Ureter (tissue), 1 donor: ENCODE data around the gene DIAPH1. TPM values are rescaled to one million over a fixed set of nuclear protein-coding genes. Genes with fewer than 3 reads are reported as not detected.

Source experiments
- DNase-seq: peaks from one replicate; pipeline ENCODE4 v3.0.0-alpha.2; 2020; ENCODE audit warnings: low spot score
- total RNA-seq: library from RNA; stranded (reverse); gene quantifications from one replicate; pipeline ENCODE4 v1.2.4, GENCODE V29; 2023
- donor health status: DM: yes; HTN: yes; CAD: no.

Gene DIAPH1
- total RNA-seq, 1 donor from 2014 or later = 86.5 TPM

DNA sequence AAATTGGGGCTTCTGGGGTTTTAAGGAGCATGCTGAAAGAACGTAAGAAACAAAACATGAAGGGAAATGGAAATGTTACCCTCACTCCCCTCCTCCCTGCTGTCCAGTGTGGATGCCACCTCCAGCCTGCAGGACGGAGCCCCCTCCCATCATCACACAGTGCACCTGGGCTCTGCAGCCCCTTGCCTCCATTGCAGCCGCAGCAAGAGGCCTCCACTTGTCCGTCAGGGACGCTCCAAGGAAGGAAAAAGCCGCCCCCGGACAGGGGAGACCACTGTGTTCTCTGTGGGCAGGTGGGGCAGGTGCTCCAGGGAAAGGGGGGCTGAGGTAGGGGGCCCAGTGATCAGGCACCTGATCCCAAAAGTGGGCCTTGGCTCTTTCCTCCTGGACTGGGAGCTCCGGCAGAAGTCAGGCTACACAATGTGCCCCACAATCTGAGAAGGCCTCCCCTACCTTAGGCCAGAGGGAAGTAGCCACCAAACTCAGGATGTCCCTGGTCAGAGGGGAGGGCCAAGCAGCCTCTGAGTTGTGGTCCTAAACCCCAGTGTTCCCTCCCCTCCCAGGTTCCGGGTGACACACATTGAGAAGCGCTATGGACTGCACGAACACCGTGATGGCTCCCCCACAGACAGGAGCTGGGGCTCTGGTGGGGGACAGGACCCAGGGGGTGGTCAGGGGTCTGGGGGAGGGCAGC, 20.7 kb upstream of the DIAPH1 start:
- no peak for DNase-seq

DNA sequence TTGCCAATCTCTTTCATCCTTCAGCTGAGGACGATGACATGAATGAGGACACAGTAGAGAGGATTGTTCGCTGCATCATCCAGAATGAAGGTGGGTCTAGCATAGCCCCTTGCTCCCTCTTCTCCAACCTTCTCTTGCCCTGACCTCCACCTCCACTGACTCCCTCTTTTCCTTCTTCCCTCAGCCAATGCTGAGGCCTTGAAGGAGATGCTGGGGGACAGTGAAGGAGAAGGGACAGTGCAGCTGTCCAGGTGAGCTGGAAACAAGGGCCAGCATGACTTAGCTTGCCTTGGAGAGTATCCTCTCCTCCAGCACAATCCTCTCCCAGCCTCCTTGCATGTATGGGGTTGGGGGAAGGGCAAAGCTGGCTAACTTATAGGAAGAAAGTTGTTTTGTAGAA, 20.0 kb upstream of the DIAPH1 start:
- no peak for DNase-seq

DNA sequence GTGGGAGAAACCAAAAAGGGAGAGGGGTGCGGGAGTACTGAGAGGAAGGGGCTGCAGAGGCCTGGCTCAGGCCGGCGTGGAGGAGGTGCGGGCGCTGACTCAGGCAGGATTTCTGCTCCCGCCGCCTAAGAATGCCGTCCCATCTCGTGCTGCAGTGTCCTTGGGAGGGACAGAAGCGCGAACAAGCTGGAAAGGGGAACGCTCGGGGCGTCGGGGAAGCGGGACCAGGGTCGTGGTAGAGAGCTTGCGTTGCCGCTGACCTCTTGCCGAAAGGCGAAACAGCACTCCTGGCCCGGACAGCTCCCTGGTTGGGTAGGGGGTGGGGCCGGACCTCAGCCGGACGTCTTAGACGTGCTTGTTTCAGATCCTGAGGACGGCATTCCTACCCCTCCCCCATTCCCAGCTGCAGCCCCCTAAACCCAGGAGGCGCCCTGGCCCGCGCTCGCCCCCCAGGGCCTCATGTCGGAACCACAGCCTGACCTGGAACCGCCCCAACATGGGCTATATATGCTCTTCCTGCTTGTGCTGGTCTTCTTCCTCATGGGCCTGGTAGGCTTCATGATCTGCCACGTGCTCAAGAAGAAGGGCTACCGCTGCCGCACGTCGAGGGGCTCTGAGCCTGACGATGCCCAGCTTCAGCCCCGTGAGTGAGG, 19.1 kb upstream of the DIAPH1 start:
- DNase-seq = peak; percentile 69

DNA sequence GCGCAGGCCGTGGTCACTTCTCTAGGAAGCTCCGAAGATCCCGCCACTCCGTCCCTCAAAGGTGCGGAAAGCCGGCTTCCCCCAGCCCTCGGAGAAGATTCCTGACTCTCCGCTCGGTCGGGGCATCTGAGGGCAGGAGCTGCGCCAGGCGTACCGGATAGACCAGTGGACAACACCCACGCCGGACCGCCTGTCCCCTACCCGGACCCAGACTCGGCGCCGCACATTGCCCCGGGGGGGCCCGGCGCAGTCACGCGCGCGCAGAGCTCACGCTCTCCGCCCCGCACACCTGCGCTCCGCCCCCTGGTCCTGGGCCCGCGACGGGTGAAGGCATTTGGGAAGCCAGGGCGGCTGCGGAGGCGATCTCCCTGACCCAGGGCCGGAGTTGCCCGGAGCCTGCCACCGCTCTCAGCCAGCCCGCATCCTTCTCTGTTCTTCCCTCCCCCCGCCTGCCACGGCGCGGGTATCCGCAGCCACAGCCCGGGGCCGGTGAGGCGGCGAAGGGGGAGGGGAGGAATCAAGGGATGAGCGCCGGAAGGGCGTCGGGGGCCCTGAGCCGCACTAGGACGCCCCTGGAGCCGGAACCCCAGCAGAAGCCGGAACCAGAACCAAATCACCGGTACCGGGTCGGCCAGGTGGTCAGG, 18.4 kb upstream of the DIAPH1 start:
- DNase-seq = peak; percentile 44

DNA sequence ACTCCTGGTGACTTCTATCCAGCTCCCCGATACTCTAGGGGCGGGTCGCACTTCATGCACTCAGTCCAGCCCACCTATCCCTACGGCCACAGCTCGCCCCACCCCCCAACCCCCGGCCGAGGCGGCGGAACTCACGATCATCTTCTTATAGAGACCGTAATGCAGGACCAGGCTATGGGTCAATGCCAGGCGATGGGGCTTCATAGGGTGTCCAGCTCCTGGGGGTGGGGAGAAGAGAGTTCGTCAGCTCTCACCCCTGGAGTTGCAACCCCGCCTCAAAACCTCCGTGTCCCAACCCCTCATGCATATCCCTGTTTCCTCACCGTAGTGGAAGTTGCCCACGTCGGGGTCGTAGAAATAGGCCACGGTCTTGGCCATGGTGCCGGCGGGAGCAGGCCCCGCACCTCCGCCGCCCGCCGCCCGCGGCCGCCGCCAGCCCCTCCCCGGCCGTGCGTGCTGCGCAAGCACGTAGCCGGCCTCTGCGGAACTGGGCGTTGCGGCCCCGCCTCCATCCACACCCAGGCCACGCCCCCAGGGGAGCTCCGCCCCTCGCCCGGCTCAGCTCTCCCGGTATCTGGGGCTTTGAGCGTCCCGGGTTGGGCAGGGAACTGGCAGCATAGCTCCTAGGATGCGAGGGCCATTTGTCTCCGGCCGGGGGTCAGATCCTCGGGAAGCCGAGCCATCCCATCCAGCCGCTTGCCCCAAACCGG, 17.8 kb upstream of the DIAPH1 start, which contains the start of the genes HDAC3 and RELL2:
Gene HDAC3, minus strand, starts transcription at position 437 of the 710 bp plus-strand sequence. Its CDS starts 59 bp downstream, at position 378.
Gene RELL2, plus strand, starts transcription at position 585 of the 710 bp plus-strand sequence. CDS start 1,229 bp downstream, outside the sequence.
- peak; percentile 97 for DNase-seq

DNA sequence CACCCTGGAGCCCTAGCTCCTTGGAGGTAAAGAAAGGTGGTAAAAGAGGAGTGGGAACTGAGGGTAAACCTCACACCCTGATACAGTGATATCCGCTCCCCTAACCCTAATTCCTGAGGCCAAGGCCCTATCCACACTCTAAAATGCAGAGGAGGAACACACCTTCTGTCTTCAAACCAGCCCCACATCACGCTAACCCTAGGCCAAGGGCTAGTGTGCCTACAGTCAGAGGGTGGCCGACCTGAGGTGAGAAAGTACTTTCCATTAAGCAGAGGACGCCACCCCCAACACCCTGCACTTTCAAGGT, 17.3 kb upstream of the DIAPH1 start:
- DNase-seq = no peak

DNA sequence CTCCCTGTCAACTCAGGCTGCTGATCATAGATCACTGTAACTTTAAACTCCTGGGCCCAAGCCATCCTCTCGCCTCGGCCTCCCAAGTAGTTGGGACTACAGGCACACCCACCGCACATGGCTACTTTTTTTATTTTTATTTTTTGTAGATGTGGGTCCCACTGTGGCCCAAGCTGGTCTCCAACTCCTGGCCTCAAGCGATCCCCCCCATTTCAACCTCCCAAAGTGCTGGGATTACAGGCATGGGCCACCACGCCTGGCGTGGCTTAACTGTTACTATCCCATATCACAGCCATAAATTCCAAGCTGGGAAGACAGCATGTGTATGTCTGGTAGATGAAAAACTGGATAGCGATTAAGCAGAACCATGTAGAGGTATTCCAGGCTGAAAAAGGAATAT, 16.8 kb upstream of the DIAPH1 start:
- no peak for DNase-seq

DNA sequence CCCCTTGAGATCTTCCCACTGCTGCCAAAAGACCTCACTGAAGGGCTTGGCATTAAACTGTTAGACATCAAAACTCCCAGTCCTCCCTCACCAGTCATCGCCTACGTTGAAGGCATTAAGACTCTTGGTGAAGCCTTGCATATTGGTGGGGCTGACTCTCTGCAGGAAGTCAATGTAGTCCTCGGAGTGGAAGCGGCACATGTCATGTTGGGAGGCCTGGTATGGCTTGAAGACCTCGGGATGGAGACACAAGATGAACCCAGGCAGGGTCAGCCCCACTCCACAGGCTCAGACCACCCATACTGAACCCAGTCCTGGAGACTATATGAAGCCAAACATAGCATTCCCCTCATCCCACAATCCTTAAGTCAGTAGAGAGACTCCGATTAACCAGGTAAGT, 15.9 kb upstream of the DIAPH1 start:
- DNase-seq = no peak

DNA sequence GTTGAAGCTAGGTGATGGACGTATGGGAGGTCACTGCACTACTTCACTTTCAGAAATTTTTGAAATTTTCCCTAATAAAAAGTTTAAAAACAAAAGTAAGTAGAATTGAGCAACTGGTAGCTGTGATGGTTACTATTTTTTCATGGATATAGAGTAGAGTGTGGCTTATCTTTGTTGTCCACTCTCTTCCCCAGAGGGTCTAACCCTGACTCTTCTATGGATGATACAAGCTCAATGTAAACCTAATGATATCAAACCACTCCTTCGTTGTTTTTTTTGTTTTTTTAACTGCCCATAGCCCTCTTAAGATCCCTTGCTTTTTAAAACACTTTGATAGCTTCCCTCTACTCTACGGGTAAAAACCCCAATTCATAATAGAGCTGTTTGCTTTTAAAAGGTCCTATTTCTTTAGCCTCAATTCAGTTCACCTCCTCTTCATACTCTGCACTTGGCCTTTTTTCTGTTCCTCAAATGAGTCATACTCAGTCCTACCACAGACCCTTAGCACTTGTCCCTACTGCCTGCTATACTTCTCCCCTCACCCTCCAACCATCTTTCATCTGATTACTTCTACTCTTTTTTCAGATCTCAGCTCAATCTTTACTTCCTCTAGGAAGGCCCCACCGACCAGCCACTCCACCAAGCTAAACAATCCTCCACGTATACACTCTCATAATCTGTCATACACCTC, 15.2 kb upstream of the DIAPH1 start:
- no peak for DNase-seq

DNA sequence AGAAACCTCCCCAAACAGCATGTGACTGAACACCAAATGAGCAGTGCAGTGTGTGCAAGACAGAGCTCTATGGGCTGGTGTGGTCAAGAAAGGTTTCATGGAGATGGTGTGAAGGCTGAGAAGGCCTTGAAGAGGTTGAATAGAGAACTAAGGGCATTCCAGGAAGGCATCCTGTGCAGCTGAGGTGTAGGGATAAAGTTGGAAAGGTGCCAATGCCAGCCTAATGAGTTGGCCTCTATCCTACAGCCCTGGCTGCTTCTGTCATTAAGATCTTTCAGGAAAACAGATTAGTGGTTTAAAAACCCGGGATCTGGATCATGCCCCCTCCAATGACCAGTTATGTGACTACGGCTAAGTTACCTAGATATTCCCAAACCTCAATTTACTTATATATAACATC, 13.8 kb upstream of the DIAPH1 start:
- no peak for DNase-seq

DNA sequence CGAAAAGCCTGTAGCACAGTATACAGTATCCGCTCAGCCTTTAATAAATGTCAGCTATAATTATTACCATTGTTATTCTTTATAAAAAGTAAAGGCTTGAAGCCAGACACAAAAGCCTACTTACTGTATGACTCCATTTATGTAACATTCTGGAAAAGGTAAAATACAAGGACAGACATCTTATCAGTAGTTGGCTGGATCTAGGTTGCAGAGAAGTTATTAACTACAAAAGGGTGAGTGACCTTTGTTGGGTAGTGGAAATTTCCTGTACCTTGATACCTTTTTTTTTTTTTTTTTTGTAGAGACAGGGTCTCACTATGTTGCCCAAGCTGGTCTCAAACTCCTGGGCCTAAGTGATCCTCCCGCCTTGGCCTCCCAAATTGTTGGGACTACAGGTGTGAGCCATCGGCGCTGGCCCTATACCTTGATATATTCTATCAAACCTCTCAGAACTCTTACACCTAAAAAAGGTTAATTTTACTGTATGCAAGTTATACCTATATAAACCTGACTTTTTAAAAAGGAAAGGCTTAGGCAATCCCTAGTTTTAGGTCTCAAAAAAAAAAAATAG, 11.9 kb upstream of the DIAPH1 start:
- DNase-seq = no peak

DNA sequence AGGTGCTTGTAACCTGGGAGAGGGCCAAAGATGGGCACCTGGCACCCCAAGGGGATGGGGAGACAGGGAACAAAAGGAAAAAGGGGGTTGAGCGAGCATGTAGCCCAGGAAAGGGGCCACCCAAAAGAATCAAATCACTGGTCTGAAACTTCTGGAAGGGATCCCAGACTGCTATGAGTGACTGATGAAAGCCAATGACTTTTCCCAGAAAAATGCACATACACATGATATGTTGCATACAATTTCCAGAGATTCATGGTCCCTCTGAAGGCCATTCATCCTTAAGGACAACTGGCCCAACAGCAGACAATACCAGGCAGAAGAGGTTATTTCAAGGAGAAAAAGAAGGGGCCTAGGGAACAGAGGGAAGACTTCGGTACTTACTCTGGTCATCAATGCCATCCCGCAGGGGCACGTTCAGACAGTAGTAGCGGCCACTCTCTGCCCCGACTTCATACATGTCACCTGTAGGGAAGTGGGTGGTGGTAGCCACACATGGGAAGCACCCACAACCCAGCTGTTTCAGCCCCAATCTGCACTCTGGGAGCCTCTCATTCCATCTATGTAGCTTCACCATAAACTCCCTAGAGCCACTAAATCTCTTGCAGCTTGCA, 9.5 kb upstream of the DIAPH1 start:
- no peak for DNase-seq

DNA sequence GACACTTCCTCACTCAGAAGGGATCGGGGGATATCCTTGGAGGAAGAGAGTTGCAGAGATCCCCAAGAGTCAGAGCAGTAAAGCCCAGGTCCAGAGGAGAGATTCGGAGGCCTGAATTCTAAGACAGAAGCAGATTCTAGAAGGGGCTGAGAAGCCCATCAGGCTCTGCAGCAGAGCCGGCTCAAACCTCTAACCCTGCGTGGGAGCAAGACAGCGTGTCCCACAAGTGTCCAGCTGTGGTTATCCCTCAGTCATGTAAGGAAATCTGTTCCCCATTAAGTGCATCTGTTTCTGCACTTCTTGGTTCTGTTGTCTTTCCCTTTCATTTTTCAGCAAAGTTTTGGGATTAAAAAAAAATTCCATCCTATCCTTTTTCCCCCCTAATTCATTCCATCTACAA, 4.8 kb upstream of the DIAPH1 start:
- DNase-seq = no peak

DNA sequence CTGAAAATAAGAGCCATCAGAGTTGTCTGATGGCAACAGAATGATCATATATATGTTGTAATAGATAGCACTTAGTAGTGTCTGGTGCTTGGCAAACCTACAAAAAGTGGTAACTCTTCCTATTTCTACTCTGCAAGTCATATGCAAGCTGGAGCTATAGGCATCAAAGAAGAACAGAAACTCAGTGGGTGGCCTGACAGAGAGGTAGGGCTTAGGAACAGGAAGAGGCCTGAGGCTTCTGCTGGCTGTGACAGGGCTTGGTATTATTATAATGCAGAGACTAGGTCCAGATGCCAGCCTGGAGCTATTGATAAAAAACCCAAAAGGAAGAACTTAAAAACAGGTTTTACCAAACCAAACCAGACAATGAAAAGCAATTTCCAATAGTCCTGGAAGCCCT, 4.4 kb upstream of the DIAPH1 start:
- no peak for DNase-seq

DNA sequence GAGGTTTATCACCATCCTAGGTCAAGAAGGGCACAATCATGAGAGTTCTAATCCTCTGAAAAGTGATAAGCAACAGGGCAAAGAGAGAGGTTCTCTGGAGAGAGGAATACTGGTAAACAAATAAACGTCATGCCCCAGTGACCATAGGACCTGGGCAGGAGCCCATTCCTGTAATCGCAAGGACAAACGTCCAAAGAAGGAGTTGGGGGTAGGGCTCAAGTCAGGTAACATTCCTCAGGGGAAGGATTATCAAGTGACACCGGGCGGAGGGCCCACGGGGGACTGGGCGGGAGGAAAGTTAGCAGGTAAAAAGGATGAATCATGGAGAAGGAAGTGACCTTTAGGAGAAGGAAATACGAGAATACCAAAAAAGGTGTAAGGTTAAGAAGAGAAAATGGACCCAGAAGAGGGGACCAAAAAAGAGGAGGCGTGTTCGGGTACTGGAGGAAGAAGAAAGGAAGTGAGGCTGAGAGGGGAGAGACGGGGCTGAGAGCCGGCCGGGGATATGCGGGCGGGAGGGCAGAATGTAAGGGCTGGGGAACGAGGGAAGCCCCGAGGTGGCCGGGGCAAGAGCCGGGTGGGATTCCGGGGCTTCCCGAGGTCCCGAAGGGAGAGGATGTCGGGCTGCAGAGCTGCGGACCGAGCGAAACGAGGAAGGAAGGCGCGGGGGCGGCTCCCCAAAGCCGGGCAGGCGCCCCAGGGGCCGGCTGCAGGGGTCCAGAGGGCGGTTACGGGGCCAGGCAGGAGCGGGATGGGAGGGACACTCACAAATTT, 583 bp downstream of the DIAPH1 start:
- peak; percentile 66 for DNase-seq

DNA sequence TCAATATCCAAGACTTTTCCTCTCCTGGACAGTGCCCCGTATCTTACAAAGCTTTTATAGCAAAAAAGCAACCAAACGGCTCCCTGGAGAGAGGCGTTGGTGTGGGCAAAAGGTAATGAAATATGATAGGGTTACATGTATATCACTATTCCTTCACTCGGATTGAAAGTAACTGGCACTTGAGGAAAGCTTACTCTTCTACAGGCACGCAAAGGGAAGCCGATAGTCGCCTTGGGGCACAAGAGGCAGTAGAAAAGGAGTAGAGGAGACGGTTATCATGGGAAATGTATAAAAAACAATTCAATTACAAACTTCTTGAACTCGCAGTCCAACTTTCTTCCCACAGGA, 1.1 kb downstream of the DIAPH1 start:
- no peak for DNase-seq

DNA sequence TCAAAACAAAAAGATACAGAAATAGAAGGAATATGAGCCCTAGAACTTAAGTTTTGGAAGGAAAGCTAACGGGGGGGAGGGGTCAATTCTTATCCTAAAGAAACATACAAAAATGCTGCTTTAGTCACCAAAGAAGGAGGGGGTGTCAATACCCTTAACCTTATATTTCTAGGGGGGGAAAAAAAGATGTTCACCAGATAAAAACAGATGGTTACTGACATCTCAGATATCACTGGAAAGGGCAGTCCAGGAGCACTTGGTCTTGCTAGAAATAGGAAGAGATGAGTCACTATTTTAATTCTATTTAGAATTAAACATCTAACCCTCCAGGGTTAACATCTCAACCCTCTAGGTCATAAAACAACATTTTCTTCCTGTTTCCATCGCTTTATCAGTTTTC, 1.7 kb downstream of the DIAPH1 start:
- no peak for DNase-seq

DNA sequence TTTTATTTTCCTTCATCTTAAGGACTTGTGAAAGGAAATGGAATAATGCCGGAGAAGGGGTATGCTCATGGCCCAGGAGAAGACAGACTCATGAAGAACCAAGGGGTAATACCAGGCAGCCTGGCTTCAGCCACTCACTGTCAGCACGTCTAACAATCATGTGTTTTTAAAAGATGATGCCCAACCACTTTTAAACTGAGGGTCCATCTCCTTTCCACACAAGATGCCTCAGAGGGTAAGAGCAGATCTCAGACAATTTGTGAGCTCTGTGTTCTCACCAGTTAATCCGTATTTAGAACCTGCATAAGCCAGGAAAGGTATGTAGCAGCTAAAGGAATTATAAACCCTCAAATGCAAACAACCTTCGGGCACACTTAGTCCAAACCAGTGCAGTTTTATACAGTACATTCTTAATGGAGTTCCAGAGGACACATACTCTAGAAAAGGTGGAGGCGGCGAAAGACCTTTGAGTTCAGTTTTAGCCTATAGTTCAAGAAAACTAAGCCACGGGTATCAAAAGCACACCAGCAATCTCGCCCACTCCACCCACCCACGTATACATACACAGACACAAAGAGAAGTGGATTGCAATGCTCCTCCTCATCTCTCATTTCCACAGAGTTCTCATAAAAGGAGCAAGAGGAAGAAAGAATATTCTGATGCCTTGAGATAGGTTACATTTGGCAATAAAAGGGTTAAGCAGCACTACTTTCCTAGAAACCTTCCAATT, 2.6 kb downstream of the DIAPH1 start:
- no peak for DNase-seq

DNA sequence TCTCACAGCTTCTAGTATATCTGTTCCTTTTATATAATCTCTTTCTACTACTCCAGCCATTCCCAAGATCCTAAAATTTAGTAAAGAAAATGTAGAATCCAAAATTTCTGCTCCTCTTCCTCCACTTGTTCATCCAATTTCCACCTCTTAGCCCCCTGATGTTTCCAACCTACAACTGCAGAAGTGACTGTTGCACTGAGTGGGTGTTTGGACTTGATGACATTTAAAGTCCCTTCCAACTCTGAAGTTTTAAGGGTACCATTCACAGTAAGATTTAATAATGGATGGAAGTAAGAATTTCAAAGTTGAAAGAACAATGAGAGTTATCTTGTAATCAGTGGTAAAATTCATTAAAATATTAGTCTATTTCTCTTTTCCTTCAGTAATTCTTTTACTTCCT, 5.5 kb downstream of the DIAPH1 start:
- no peak for DNase-seq

DNA sequence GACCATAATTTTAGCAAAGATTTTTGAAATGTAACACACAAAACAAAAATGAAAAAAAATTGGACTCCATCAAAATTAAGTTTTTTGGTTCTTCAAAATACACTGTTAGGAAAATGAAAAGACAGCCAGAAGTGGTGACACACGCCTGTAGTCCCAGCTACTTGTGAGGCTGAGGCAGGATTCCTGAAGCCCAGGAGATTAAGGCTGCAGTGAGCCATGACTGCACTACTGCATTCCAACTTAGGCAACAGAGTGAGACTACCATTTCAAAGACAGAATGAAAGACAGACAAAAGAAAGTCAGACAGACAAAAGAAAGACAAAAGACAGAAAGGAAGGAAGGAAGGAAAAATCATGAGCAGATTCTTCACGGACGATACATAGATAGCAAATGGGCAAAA, 7.5 kb downstream of the DIAPH1 start:
- no peak for DNase-seq
